Stimulated activated CD8-positive, alpha-beta memory T cell treated with anti-CD3 and anti-CD28 coated beads, Interleukin-12 subunit alpha, Interleukin-12 subunit beta, amount 100 ng/mL, for 1 hour (primary cell): ENCODE data around the gene MAPK12.
A peak's percentile ranks its signal among the peaks of the same experiment; 100 is the strongest.

ENCODE experiments used
- DNase-seq: peaks from one replicate; pipeline ENCODE4 v3.0.0-alpha.2; 2020; ENCODE audit warnings: low read depth

MAPK12 gene

DNA sequence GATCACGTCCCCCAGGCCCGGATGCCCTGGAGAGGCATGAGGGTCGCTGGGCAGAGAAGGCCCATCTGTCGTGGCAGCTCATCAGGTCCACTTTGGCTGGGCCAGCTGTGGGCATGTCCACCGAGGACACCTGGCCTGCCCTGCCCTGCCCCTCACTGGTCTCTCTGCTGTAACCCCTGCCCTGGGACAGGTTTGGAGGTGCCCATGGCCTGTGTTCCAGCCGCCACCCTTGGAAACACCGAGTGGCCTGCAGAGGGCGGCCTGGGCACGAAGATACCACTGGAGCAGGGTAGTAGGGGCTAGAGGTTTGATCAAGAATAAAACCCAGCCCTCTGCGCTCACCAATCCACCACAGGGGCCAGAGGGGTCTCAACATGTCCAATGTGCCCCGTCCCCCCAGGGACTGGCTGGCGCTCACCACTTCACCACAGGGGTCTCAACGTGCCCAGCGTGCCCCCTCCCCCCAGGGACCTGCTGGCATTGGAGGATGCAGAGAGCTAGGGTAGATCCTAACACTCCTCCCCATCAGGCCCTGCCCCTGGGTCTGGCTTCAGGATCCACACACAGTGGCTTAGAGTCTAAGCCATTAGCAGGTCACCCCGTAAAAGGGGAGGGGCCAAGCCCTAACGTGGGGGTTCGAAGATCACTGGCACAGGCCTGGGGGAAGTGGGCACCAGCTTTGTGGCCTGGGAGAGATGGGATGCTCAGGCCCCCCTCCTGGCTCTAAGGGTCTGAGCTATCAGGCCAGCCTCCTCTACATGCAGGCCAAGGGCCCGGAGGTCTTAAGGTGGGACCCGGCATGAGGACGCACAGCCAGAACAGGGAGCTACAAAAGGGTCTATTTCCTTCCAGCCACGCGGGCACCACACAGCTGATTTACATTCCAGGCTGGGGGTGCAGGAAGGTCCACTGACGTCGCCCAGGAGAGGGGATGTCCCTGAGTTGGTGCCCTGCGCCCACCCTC lies 9.1 kb downstream of the MAPK12 start:
- DNase-seq, result peak; percentile 48

- DNase-seq, result no peak
These were observed 9.9 kb downstream of the MAPK12 start for GRCh38 chr22:50251477-50252081.

- DNase-seq, result peak; percentile 51
These were observed 10.7 kb downstream of the MAPK12 start, which contains the start of gene HDAC10 for GRCh38 chr22:50250555-50251476. Gene HDAC10, minus strand, starts transcription at chr22:50251265. Its CDS starts 233 bp downstream, at chr22:50251032.

- no peak for DNase-seq
These were observed 11.3 kb downstream of the MAPK12 start for GRCh38 chr22:50250249-50250554.

DNA sequence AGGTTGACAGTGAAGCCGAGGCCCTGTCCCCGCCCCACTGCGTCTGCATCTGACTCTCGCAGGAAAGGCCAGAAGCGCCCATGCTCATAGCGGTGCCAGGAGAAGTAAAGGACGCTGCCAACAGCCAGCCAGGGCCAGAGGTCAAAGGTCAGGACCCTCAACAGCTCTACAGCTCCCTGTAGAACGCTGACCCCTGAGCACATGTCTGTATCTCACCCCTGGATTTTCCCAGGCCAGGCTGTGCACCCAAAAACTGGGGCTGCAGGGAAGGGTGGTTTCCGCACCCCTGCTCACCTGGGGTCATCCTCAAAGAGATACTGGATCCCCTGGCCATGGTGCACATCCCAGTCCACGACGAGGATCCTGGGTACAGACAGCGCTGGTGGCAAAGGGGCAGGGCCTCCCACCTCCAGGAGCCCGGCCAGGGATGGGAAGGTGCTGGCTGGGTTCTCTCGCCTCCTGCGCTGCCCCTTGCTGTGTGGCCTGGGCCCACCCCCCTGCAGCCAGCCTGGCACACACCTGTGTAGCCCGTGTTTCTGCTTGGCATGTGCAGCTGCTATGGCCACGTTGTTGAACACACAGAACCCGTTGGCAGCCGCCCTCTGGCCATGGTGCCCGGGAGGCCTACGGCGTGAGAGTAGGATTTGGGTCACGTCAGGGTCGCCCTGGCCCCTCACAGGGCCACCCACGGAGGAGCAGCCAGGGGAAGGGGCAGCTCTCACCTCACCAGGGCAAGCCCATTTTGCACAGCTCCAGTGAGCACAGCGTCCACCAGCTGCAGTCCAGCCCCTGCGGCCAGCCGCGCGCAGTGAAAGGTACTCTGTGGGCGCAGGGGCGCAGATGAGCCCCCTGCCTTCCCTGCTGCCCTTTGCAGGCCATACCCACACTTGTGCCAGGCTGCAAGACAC lies 11.9 kb downstream of the MAPK12 start:
- DNase-seq, result no peak

DNA sequence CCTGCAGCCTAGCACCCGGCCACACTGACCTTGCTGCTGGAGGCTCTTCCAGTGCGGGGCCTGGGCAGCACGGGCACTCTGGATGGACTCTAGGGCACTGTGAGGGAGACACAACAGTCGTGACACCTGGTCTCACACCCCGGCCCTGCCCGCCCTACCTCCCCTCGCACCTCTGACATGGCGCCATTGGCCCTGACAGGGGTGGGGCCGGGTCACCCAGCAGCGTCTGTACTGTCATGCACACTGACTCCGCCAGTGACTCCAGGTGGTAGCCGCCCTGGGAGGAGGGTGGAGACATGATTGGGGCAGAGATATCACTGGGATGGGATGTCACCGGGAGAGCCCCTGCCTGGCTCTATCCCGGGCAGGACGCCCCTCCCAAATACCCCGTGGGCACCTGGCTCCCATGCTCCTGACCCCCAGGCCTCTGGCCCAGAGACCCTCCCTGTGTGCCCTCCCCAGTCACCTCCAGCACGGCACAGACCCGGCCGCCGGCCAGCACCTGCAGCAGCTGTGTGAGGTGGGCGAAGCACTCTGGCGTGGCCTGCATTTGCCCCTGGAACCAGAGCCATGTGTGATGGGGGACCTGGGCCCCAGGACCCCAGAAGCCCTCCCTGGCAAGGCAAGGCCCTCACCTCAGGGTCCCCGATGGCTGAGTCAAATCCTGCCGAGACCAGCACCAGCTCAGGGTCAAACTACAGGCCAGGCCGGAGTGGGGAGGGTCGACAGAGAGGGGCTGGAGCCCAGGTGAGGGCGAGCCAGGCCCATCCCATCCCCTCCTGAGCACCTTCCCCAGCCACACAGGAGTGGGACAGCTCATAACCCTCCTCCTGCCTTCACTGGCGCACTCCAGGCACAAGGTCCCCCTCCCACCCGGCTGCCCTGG lies 13.0 kb downstream of the MAPK12 start:
- no peak for DNase-seq

DNA sequence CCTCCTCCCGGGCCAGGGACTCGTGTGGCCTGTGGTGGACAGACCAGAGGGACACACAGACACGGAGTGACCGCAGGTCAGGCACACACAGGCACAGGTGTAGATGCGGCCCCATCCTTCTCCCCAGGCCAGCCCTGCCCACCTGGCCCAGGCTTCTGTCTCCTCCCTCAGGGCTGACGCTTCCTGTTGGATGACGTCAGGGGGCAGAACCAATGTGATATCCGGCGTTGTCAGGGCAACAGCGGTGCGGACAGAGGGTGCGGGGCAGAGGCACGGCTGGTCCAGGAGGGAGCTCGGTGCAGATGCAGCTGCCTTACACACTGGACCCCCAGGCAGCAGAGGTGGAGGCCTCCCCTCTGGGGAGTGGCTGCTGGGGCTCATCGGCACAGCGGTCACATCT lies 13.7 kb downstream of the MAPK12 start:
- DNase-seq, result no peak

GRCh38 chr22:50246242-50247175 lies 15.0 kb downstream of the MAPK12 start:
- DNase-seq, result no peak

- DNase-seq, result no peak
These were observed 16.0 kb downstream of the MAPK12 start for GRCh38 chr22:50245214-50246072.

DNA sequence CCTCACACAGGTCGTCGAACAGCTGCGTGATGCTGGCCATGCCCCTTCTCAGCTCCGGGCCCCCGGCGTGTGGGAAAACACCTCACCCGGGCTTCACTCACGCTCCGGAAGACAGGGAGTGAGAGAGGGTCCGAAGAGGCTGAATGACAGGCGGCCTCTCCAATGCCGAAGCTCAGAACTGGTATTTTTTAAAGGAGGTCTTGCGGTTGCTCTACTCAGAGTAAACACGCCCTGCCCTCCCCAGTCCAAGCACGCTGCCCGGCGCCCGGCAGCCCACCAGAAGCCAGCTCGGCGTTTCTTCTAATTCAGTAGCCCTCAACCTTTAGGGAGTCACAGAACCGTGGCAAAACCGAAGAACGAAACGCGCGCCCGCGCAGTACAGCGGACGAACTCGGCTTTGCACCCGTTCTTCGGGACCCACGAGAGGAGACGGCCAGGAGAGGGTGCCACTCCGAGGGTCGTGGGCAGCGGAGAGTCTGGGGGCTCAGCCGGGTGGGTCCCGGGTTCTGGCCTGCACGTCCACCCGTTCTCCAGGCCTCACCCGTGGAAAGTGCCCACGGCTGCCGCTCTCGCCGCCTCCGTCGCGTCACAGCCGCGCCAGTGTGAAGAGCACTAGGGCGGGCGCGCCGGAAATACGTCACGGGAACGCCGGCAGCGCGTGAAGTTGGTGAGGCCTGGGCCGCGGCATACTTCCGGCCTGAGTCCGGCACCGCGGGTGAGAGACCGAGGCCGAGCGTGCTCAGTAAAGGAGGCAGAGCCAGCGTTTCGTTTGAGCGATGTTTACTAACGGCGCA lies 16.9 kb downstream of the MAPK12 start, which contains the start of gene TUBGCP6:
TUBGCP6 (minus strand) TSS at position 604 of the 794 bp plus-strand sequence; CDS start at position 40, 564 bp downstream.
- peak; percentile 89 for DNase-seq

DNA sequence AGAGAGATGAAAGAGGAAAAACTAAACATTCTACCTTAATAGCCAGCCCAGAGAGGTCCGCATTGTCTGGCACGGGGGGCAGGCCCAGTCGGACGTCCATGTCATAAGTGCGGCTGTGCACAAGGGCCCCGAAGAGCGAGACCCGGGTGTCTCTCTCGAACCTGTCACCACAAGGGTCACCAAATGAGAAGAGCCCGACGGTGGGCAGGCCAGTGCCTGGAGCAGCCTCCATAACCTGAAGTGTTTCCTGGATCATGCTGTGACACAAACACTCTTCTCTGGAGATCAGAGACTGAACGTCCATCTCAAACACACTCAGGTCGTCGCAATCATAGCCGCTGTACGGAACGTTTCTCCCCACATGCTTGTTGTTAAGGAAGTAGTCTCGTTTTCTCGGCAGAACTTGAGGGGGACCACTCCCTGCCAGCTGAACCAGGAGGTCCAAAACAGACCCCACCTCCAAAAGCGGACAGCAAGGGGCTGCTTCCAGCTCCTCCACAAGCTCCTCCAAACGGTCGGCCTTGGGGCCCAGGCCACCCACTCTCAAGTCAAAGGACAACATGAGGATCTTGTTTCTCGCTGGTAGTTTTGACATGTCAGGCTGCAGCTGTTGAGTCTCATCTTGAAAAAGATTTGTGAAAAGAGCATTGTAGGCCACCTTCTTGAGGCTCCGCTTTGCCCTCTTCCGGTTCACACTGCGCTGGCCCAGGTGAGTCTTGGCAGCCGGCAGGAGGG lies 17.6 kb downstream of the MAPK12 start:
- no peak for DNase-seq

GRCh38 chr22:50242406-50242949 lies 19.0 kb downstream of the MAPK12 start:
- DNase-seq, result no peak

- DNase-seq, result no peak
These were observed 22.7 kb downstream of the MAPK12 start for GRCh38 chr22:50238755-50239154.

GRCh38 chr22:50236731-50237409 lies 24.6 kb downstream of the MAPK12 start:
- DNase-seq, result no peak

DNA sequence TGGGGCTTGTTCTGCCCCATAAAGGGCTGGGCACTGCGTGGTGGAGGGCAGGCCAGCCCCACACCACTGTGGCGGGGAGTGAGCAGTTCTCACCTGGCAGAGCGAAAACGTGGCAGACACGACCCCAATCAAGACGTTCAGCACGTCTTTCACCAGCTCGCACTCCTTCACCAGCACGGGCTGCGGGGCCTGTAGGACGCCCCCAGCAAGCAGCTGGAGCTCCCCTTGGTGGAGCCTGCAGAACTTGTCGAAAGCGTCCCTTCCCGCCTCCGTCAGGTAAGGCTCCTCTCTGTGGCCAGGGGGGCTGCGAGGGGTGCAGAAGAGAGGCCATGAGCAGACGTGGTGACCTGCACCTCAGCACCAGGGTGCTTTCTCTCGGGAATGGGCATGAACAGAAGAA lies 28.3 kb downstream of the MAPK12 start:
- no peak for DNase-seq
